Measurements from ENCODE around the gene DPF3. TPM values are rescaled to one million over a fixed set of nuclear protein-coding genes. Genes with fewer than 3 reads are reported as not detected.

The DPF3 gene
- total and polyA plus RNA-seq, 9 of the 15 experiments (the other 6 are each of a cell fraction or from before 2014, with no cell fraction given) = 0.21 to 4.9 (median 1.2) TPM

GRCh38 chr14:72742118-72742837 lies 151.6 kb downstream of the DPF3 start (continued):
- TF ChIP-seq ZNF609 (CRISPR knock-in tag; IDR thresholded peaks at IDR 0.05; ENCODE audit: borderline replicate concordance) (no peak), POLR2AphosphoS2 (IDR thresholded peaks at IDR 0.05; ENCODE audit: low read length) (no peak), LCOR (CRISPR knock-in tag; IDR thresholded peaks at IDR 0.05) (no peak), U2AF1 (optimal IDR thresholded peaks at IDR 0.05; ENCODE audit: low read depth, low read length) (no peak), CBX5 (IDR thresholded peaks at IDR 0.05; ENCODE audit: borderline replicate concordance, low read depth) (no peak), GTF2F1 (IDR thresholded peaks at IDR 0.05; ENCODE audit: low read depth, low read length) (no peak), DACH1 (IDR thresholded peaks at IDR 0.05; ENCODE audit: partially characterized antibody) (no peak), TBL1XR1 (IDR thresholded peaks at IDR 0.05; ENCODE audit: low read length in 2 of 2) (no peak), RBM34 (IDR thresholded peaks at IDR 0.05; ENCODE audit: borderline replicate concordance, insufficient read depth, low read length) (no peak), POLR3G (IDR thresholded peaks at IDR 0.05; ENCODE audit: extremely low read depth, insufficient read length, insufficient replicate concordance) (no peak), NUFIP1 (IDR thresholded peaks at IDR 0.05; ENCODE audit: partially characterized antibody) (no peak), TCF15 (CRISPR knock-in tag; IDR thresholded peaks at IDR 0.05) (no peak), RB1 (IDR thresholded peaks at IDR 0.05; ENCODE audit: low read depth) (no peak), THAP7 (CRISPR knock-in tag; IDR thresholded peaks at IDR 0.05) (no peak), ZC3H4 (CRISPR knock-in tag; IDR thresholded peaks at IDR 0.05; ENCODE audit: borderline replicate concordance) (no peak), GTF2B (IDR thresholded peaks at IDR 0.05; ENCODE audit: extremely low read depth, insufficient read length) (no peak), HNRNPK (IDR thresholded peaks at IDR 0.05; ENCODE audit: low read depth, low read length, poor library complexity, severe bottlenecking) (no peak), CXXC5 (CRISPR knock-in tag; IDR thresholded peaks at IDR 0.05) (peak; percentile 46; the same call in 1 of the 2 replicates), ZEB2 (IDR thresholded peaks at IDR 0.05) (no peak), ZNF124 (CRISPR knock-in tag; IDR thresholded peaks at IDR 0.05) (no peak), EGR1 (conservative IDR thresholded peaks at IDR 0.05) (no peak; the same call in 1 of the 2 replicates), ETS1 (conservative IDR thresholded peaks at IDR 0.05; ENCODE audit: control insufficient read depth, low read depth, low read length) (no peak)

All from K562 (cell line).